Medulla oblongata (tissue), 1 donor: Measurements from ENCODE around the gene E2F8.

Source experiments
- DNase-seq: peaks from one replicate; pipeline ENCODE4 v3.0.0-alpha.2; 2015; ENCODE audit errors: extremely low spot score

E2F8 gene

DNA sequence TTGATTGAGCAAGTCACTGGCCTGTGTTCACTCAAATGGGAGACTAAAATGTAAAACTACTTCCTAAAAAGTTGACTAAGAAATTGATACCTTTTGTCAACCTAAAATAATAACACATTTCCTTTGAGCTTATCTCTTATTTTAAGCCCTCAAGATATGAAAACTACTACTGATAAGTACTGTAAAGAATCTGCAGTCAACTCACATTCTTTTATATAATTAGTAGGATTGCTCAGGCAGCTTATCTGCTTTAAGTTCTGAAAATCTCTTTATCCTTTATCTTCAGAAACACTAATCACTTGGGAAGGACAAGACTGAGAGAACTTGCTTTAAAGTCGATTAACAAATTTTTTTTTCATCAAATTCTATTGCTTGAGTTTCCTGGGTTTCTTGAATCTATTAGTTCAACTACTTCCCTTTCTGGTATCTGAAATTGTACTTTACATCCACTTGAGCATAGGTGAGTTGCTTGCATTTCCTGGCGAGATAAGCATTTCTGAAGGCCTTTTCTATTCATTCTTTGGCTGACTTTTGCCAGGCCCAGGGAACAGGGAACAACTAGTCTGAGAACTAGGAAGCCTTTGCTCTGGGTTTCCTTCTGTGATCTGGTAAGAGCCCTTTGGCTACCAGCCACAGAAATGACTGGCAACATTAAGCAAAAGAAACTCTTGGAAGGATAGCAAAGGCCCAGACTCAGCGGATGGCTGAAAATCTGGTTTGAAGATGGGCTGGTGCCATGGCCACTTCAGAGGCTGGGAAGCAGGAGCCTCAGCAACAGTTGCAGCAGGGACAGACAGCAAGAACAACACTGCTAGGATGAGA lies 19.6 kb downstream of the E2F8 start:
- peak; percentile 36 for DNase-seq

DNA sequence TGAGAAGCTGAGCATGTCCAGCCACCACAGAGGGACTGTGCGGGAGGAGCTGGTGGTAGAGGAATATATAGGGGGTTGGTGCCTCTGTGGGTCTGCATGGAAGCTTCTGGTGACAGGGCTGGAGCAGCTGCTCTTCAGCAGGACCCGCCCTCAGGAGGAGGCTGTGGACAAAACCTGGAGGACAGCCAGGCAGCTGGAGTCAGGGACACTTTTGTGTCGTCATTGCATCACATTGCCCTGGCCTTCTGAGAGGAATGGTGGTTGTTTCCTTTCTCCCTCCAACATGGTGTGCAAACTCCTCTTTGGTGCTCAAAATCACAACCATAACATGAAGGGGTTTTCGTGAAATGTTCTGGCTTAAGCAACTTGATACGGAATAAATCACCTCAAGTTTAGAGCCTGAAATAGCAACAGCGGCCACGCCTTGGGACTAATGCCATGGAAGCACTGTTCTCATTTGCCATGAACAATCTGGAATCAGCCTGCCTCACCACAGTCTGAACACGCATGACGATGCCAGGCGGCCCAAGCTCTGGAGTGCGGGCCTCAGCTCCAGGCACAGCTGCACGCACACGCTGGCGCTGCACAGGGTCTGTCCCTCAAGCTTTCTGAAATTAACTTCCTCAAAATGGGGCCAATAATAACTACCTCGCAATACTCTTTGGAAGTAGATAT lies 21.8 kb downstream of the E2F8 start:
- DNase-seq = peak; percentile 49

DNA sequence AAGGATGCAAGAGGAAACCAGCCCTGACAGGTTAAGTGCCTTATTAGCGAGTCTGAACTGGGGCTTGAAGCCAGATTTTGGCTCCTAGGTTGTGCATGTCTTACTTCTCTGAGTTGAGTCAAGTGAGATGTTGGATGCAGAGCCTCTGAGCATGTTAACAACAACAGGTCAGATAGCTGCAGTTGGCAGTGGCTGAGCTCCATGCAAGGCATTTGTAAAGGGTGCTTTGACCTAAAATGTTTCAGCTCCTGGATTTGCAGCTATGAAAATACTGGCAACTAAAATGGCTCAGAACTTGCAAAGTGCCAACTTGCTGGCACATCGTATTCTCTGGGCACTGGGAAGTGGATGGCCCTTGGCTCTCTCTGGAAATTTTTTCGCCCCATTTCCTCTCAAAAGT lies 22.5 kb downstream of the E2F8 start:
- peak; percentile 66 for DNase-seq

DNA sequence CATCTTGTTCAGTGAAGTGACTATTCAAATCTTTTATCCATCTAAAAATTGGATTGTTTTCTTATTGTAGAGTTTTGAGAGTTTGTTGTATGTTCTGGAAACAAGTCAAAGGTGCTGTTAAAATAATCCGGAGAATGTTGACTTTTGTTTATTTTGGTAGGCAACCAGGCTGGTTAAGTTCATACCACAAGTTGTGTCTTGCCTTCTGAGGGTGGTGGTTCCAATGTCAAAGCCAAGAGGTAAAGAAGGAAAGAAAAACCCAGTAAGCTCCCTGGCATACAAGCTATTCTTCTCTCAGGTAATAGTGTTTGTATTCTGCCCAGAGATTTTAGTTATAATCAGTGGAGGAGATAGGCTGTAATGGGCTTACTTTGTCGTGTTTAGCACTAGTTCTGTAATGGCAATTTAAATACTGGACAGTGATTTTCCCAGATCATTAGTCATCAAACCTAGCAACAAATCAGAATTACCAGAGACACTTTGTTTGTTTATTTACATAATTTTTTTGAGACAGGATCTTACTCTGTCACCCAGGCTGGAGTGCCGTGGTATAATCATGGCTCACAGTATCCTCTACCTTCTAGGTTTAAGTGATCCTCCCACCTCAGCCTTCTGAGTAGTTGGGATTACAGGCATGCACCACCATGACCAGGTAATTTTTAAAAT lies 23.9 kb downstream of the E2F8 start:
- no peak for DNase-seq

DNA sequence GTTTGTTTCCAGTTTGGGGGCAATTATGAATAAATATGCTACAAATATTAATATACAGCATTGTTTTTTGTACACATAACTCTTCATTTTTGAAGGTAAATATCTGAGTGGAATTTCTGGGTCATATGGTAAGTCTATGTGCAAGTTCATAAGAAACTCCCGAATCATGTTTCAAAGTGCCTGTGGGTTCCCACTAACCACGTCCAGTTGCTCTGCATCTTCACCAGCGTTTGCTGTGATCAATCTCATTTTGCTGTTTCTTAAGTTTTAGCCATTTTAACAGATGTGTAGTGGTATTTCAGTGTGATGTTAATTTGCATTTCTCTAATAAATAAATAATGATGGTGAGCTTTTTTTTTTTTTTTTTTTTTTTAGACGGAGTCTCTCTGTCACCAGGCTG lies 24.7 kb downstream of the E2F8 start:
- no peak for DNase-seq

DNA sequence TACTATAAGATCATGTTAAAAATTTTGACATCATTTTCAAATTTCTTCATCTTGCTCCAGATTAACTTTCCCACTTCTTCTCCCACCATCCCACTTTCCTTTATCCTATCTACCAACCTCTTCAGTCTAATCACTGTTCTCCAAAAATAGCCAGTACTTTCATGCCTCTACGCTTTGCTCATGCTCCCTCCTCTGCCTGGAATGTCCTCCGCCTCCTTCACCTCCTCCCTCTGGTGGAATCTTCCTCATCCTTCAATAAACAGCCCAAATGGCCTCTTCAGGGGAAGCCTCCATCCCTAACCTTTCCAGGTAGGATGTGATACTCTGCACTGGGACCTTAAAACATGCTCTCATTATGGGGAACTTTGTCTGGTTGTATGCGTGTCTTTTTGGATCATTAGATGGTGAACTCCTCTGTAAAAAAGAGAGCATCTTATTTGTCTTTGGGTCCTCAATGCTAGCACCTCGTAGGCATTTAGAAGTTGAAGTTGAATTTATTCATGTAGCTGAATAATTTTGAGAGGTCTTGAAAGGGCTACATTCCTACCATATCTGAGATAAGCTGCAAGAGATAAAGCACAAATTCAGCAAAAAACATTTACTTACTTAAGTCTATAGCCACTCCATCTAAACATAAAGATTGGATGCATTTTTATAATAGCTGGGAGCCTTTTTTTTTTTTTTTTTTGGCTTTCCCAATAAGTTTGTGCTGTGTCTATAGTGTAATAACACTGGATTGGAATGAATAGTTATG lies 31.0 kb downstream of the E2F8 start:
- no peak for DNase-seq

DNA sequence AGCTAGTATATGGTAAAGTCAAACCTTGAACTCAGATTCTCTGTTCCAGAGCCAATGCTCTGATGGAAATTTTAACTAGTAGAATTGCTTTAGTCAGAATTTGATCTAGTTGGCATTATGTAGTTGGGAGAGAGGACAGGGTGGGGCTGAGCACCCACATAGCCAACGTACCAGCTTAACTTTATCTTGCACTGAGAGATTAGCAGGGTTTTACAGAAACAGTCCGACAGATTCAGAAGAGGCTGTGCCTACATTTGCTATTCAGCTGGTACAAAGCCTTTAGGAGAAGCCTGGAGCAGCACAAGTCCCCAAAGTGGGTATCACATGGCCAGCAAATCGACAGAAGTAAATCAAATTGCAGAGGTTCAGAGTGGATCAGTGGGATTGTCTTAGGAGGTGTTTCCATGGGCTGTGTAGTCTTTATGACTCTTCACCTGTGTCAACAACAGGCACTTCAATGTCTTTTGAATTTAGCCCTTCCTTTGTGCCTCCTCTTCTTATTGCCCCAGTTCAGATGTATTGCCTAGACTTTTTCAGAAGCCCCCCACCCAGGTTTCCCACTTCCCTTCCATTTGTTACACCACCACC lies 31.7 kb downstream of the E2F8 start:
- DNase-seq = no peak

DNA sequence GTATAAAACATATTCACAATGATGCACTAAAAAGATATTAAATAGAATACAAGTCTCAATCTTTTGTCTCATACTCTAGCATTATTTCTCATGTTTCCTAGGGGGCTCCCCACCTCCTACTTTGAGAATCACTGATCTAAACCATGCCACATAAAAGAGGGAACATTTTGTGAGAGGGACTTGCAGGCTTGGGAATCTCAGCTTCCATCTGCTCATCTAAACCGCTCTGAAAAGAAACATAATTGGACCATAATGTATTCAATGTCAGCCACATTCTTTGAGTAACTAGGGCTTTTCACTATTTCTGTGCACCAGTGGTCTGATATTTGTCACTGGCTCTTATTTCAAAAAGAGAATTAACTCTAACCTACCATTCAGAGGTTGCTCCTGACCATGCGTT lies 32.6 kb downstream of the E2F8 start:
- no peak for DNase-seq

DNA sequence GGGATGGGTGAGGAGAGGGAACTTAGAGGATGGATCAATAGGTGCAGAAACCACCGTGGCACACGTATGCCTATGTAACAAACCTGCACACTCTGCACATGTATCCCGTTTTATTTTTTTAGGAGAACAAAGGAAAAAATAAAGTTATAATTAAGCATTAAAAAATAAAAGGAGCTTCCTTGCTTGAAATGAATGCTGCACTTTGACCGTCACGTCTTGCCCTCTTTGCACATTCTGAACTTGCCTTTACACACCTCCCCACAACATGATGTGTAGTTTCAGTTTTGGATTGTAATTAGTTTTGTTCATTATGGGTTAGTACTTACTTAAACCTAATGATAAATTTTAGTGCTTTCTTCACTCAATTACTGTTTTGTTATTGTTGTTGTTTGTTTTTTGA lies 35.9 kb downstream of the E2F8 start:
- no peak for DNase-seq

DNA sequence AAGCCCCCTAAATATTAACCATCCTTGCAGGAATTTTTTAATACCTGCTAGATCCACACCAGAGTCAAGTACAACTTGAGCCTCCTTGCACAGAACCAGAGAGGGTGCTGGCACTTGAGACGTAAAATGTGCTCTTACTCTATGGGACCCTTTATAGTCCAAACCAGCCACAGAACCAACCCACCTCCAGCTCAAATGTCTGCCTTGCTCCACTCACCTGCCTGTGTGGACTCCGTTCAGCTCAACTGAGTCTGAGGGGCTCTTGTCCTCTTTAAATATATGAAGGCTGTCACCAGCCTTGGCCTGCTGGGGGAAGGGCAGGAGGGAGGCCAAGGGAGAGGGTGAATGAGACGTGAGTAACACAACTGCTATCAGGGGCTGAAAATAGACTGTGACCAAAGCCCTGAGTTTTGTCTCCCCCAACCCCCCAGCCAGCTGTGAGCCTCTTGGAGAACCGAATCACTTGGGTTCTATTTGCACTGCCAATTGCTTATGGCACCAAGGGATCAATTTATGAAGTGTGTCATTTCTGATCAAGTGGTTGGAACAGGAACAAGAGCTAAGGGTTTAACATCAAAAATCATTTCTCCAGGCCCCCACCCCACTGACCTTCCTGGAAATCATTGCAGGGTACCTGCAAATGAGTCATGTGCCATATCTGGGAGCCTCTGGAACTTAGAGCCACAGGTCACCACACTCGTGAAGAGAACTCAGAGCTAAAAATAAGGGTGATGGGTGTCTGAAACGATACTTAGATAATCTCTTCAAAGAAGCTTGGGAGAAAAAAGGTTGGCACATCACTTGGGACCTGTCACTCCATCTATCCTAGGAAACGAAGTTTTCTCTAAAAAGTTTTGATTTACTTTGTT lies 38.8 kb downstream of the E2F8 start, which contains the start of gene CSRP3:
Gene CSRP3, minus strand, starts transcription at position 247 of the 869 bp plus-strand sequence. CDS start 9,535 bp downstream, outside the sequence.
- DNase-seq = no peak

DNA sequence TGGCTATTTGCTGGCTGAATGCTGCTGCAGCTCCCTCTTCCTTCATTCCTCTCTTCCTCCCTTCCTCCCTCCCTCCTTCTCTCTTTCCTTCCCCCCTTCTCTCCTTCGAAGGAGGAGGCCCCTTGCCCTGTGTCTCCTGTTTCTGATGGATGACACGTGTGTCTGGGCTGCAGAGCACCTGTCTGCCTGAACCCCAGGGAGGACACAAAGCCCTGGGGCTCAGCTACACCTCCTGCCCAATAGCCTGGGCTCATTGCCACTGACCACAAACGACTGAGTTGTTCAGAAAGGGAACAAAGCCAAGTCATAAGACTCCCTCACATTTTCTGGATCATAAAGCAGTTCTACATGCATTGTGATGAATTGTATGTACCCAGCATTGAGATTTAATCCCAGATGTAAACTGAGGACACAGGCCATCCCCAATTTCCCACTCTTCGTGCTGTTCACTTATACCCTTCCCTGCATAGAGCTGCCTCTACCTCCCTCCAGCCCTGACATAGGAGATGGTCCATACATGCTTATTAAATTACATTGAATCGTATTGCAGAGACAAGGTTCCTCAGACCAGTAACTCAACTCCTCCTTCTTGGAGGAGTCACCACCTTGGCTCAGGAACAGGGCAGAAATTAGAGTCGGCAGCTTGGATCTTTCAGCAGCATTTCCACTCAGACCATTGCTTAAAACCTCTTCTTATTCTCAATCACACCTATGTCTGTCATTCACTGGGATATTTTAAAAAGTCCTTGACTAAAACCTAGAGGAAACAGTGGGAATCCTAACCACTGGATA lies 40.1 kb downstream of the E2F8 start:
- no peak for DNase-seq

DNA sequence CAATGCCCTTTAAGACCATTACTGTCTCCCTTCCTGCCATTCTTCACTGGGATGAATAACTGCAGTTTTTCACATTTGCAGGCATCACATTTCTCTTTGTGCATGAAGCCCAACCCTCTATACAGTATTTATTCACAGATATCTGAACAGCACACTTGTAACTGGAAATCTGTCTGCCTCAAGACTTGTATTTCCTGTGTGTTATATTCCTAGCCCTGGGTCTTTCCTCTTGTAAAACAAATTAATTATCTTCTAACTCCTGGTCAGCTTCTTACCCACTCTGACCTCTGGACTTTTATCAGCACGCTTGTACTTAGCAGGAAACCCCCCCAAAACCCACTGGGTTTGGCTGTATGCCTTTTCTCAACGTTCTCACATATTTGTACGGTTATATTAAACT lies 41.0 kb downstream of the E2F8 start:
- no peak for DNase-seq

DNA sequence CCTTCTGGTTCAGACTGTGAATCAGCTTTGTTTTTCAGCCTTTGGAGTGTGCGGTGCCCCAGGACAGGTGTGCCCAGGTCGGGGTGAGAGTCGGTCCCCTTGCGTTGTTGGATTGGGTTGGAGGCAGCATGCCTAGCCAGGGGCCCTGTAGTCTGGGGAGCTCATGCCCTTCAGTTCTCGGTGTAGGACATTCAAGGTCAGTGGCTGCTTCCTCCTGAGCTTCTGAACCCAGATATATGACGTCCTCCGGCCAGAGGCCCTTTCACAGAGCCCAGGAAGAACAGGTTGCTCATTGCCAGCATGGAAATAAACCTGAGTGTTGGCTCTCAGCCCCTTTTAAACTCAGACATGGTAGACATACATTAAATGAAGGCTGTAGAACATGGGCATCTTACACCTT lies 41.7 kb downstream of the E2F8 start:
- no peak for DNase-seq

DNA sequence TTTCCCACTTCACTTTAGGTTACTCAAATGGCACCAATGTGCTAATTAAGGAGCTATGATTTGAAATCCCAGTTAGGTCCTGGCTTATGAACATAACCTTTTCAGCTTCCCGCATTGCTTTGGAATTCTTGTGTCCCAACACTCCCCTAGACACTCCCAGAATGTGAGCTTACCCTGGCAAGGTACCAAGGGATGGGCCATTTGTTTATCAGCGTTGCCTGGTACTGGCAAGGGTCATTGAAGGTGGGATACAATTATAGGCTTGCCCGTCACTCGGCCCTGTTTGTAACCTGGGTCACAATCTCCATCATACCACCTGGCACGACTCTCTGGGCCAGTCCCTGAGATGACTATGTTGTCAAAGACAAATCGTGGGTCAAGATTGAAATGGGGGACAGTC lies 44.3 kb downstream of the E2F8 start:
- no peak for DNase-seq

DNA sequence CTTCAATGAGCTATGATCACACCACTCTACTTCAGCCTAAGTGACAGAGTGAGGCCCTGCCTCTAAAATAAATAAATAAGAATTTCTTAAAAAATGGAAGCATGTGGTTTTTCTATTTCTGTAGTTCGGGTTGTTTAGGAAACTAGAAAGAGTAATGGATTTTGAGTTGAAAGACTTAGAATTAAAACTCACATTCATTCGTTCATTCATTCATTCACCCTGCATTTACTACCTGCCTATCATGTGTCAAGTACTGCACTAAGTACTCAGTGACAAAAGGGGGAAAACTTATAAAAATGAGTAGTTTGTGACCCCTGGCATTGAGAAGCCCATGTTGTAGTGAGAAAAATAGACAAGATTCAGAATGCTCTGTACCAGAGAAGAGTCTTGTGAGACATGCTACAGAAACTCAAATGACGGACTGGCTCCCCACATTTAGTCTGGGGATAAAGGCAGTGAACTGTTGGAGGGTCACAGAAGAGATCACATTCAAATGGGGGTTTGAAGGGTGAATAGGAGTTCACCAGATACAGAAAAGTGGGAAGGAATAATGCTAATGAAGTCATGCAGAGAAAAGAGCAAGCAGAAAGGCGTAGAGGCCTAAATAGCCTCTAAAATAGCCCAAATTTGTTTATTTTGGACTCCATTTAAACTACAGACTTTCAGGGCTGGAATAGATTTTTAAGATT lies 46.0 kb downstream of the E2F8 start:
- DNase-seq = no peak

DNA sequence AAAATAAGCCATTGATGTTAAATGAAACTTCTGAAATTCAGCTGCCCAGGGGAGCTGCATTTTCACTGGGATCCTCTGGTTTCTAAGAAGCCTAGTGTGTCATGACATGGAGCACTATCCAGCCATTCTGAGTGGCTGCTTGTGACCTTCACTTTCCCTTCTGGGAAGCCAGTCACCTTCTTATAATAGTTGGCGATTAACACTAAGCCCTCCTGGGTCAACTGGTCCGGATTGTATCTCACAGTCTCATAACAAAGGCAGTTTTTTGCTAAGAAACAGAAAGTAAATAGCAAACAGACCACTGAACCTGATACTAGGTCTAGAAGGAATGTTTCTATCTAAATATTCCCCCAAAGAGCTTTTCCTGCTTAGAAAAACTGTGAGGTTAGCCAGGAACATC lies 46.8 kb downstream of the E2F8 start:
- DNase-seq = no peak

DNA sequence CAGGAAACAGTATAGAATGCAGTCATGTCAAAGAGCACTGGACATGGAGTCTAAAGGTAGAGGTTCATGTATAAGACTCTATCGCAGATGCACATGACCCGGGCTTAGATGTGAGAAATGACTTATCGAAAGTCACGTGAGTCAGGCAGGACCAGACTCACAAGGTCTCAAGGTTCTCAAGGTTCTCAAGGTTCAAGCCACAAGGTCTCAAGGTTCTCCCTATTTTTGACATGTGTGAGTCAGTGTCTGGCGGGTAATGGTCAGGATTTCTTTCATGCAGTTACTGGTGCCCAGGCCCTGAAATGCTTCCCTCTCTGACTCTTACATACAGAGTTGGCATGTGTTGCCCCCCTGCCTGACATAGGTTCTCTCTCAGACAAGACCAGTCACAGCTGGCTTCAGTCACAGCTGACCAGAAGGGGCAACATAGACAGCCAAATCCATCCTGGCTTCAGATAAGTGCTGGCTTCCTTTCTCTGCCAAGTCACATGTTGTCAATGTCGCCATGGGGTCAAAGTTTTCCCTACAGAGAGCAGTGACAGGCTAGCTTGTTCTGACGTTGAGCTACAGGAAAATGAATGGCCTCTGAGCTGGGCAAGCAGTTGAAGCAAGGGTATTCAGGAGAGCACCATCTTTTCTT lies 49.1 kb downstream of the E2F8 start:
- no peak for DNase-seq

DNA sequence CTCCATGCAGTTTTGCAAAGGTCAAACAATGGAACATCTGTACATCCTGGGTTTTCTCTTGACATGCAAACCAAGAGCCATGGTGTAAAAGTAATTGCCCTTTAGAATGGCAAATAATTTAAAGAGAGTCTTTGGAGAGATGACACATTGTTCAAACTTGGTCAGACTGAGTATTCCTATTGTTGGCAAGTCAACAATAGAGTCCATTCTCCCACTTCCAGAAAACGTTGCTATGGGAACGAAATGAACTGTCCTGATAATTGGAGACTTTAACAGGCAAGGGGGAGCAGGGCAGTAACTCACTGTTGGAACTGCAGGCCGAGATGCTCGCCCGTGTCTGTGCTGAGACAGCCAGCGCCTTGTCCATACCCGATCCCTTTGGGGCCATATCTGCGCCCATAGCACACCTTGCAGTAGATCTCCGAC lies 52.9 kb downstream of the E2F8 start:
- DNase-seq = peak; percentile 85
